Omental fat pad (tissue), 4 donors: ENCODE results near the gene TEX52. TPM values are rescaled to one million over a fixed set of nuclear protein-coding genes. Genes with fewer than 3 reads are reported as not detected.
"Not testable (repeated sequence)": the region's sequence is repeated elsewhere in the genome, so short reads cannot be mapped to it uniquely, and the experiment has no call there.

Experiments
- ATAC-seq: fragments of 150-250 bp; one replicate; pipeline ENCODE4 v1.9.1; 2016; ENCODE audit warnings: mild to moderate bottlenecking, moderate library complexity; ENCODE audit not compliant: low FRiP score
- DNase-seq: peaks from one replicate; pipeline ENCODE4 v3.0.0-alpha.2; 2019; ENCODE audit warnings: low spot score
- total RNA-seq, 4 donors: library from RNA; depleted of rRNA; stranded (reverse); fragments of >200 nt; gene quantifications; one replicate each; pipeline ENCODE4 v1.1.0, GENCODE V29; 2016
- TF ChIP-seq, protein P1 (sequence below), 3 donors: fragments of 450-650 bp; IDR thresholded peaks; one replicate each; pipeline ENCODE4 v1.5.1; 2016 to 2017; ENCODE audit warnings: antibody characterized with exemption in 3 of 3, mild to moderate bottlenecking in 3 of 3, moderate library complexity in 2 of 3

Gene TEX52
- total RNA-seq, 4 donors from 2014 or later, result not detected

GRCh38 chr12:2864198-2864597 lies 7.4 kb upstream of the TEX52 start:
- ATAC-seq (no peak), DNase-seq (no peak)
- TF ChIP-seq, protein P1, sequence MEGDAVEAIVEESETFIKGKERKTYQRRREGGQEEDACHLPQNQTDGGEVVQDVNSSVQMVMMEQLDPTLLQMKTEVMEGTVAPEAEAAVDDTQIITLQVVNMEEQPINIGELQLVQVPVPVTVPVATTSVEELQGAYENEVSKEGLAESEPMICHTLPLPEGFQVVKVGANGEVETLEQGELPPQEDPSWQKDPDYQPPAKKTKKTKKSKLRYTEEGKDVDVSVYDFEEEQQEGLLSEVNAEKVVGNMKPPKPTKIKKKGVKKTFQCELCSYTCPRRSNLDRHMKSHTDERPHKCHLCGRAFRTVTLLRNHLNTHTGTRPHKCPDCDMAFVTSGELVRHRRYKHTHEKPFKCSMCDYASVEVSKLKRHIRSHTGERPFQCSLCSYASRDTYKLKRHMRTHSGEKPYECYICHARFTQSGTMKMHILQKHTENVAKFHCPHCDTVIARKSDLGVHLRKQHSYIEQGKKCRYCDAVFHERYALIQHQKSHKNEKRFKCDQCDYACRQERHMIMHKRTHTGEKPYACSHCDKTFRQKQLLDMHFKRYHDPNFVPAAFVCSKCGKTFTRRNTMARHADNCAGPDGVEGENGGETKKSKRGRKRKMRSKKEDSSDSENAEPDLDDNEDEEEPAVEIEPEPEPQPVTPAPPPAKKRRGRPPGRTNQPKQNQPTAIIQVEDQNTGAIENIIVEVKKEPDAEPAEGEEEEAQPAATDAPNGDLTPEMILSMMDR (IDR thresholded peaks at IDR 0.05), result no peak

DNA sequence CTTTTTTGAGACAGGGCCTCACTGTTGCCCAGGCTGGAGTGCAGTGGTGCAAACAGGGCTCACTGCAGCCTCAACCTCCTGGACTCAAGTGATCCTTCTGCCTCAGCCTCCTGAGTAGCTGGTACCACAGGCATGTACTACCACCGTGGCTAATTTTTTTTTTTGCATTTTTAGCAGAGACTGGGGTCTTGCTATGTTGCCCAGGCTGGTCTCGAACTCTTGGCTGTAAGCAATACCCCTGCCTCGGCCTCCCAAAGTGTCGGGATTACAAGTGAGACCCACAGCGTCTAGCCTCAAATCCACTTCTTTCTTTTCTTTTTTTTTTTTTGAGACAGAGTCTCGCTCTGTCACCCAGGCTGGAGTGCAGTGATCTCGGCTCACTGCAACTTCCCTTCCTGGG lies 6.6 kb upstream of the TEX52 start:
- not testable (repeated sequence) for DNase-seq, ATAC-seq

- DNase-seq (no peak), ATAC-seq (no peak)
- TF ChIP-seq, protein P1 (IDR thresholded peaks at IDR 0.05), result no peak
These were observed 6.0 kb upstream of the TEX52 start for GRCh38 chr12:2862876-2863275.

GRCh38 chr12:2860170-2860569 lies 3.3 kb upstream of the TEX52 start:
- ATAC-seq (no peak), DNase-seq (no peak)
- TF ChIP-seq, protein P1 (IDR thresholded peaks at IDR 0.05), result no peak

DNA sequence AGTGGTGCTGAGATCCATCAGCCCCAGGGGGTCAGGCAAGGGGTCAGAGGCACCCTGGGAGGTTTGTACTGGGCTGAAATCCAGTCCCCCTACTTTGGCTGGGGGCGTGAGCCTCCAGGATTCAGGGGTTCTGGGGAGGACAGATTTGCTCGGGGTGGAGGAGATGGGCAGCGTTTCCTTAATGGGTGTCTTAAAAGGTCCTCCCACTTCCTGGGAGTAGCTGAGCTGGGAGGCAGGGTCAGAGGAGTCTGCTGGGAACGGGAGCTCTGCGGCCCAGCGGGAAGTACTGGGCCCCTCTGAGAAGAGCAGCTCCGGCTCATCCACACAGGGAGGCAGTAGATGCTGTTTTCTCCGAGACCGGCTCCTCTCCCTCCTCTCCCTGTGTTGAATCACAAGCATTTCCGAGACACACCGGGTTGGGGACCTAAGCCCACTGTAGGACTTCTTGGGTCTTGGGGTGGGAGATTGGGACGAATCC lies 2.1 kb upstream of the TEX52 start:
- TF ChIP-seq, protein P1 (IDR thresholded peaks at IDR 0.05), result no peak
- DNase-seq, result no peak
- no peak for ATAC-seq

- TF ChIP-seq, protein P1 (IDR thresholded peaks at IDR 0.05), result no peak
- no peak for DNase-seq
- ATAC-seq, result no peak
These were observed 1.5 kb upstream of the TEX52 start for GRCh38 chr12:2858334-2858733.

- ATAC-seq, result no peak
- TF ChIP-seq, protein P1 (IDR thresholded peaks at IDR 0.05), result no peak
- DNase-seq, result no peak
These were observed 737 bp upstream of the TEX52 start for GRCh38 chr12:2857576-2857975.

DNA sequence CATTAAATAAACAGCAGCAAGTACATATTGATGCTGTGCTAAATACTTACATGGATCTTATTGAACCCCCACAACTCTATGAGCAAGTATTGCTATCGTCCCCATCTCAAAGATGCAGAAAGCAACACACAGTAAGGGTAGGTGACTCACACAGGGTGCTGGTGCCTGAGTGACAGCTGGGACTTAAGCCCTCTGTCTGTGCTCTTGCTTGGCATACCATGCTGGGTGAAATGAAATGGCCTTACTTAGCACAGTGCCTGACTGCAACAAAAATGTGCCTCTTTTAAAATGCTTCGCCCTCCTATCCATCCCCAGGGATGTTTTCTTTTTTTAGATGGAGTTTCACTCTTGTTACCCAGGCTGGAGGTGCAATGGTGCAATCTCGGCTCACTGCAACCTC lies 788 bp downstream of the TEX52 start:
- no peak for DNase-seq
- TF ChIP-seq, protein P1 (IDR thresholded peaks at IDR 0.05), result no peak
- ATAC-seq, result no peak
